Measurements from ENCODE around the gene STK32A.

DNA sequence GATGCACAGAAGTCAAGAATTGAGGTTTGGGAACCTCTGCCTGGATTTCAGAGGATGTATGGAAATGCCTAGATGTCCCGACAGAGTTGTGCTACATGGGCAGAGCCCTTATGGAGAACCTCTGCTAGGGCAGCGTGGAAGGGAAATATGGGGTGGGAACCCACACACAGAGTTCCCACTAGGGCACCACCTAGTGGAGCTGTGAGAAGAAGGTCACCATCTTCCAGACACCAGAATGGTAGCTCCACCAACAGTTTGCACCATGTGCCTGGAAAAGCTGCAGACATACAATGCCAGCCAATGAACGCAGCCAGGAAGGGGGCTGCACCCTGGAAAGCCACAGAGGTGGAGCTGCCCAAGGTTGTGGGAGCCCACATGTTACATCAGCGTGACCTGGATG is 104.5 kb downstream of the STK32A start:
- TF ChIP-seq, protein P1, sequence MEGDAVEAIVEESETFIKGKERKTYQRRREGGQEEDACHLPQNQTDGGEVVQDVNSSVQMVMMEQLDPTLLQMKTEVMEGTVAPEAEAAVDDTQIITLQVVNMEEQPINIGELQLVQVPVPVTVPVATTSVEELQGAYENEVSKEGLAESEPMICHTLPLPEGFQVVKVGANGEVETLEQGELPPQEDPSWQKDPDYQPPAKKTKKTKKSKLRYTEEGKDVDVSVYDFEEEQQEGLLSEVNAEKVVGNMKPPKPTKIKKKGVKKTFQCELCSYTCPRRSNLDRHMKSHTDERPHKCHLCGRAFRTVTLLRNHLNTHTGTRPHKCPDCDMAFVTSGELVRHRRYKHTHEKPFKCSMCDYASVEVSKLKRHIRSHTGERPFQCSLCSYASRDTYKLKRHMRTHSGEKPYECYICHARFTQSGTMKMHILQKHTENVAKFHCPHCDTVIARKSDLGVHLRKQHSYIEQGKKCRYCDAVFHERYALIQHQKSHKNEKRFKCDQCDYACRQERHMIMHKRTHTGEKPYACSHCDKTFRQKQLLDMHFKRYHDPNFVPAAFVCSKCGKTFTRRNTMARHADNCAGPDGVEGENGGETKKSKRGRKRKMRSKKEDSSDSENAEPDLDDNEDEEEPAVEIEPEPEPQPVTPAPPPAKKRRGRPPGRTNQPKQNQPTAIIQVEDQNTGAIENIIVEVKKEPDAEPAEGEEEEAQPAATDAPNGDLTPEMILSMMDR (conservative IDR thresholded peaks at IDR 0.05; ENCODE audit: low read depth in 2 of 2), result peak; percentile 12 to 49; a peak in 2 of 4 replicates
- TF ChIP-seq JUNB (IDR thresholded peaks at IDR 0.05; ENCODE audit: unreplicated experiment) (no peak), POLR2AphosphoS5 (IDR thresholded peaks at IDR 0.05; ENCODE audit: low read depth) (no peak), EZH2 (IDR thresholded peaks at IDR 0.05; ENCODE audit: low read depth, unreplicated experiment) (no peak), EZH2phosphoT487 (IDR thresholded peaks at IDR 0.05; ENCODE audit: unreplicated experiment) (no peak), CREB1 (CRISPR knock-in tag; IDR thresholded peaks at IDR 0.05; ENCODE audit: low read depth) (no peak), ZNF331 (CRISPR knock-in tag; IDR thresholded peaks at IDR 0.05; ENCODE audit: low read depth) (no peak), NANOG (IDR thresholded peaks at IDR 0.05; ENCODE audit: borderline replicate concordance) (no peak), ZNF114 (CRISPR knock-in tag; IDR thresholded peaks at IDR 0.05) (no peak)
- TF ChIP-seq, protein P2, sequence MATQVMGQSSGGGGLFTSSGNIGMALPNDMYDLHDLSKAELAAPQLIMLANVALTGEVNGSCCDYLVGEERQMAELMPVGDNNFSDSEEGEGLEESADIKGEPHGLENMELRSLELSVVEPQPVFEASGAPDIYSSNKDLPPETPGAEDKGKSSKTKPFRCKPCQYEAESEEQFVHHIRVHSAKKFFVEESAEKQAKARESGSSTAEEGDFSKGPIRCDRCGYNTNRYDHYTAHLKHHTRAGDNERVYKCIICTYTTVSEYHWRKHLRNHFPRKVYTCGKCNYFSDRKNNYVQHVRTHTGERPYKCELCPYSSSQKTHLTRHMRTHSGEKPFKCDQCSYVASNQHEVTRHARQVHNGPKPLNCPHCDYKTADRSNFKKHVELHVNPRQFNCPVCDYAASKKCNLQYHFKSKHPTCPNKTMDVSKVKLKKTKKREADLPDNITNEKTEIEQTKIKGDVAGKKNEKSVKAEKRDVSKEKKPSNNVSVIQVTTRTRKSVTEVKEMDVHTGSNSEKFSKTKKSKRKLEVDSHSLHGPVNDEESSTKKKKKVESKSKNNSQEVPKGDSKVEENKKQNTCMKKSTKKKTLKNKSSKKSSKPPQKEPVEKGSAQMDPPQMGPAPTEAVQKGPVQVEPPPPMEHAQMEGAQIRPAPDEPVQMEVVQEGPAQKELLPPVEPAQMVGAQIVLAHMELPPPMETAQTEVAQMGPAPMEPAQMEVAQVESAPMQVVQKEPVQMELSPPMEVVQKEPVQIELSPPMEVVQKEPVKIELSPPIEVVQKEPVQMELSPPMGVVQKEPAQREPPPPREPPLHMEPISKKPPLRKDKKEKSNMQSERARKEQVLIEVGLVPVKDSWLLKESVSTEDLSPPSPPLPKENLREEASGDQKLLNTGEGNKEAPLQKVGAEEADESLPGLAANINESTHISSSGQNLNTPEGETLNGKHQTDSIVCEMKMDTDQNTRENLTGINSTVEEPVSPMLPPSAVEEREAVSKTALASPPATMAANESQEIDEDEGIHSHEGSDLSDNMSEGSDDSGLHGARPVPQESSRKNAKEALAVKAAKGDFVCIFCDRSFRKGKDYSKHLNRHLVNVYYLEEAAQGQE (IDR thresholded peaks at IDR 0.05; ENCODE audit: unreplicated experiment), result no peak
- TF ChIP-seq, protein P3, sequence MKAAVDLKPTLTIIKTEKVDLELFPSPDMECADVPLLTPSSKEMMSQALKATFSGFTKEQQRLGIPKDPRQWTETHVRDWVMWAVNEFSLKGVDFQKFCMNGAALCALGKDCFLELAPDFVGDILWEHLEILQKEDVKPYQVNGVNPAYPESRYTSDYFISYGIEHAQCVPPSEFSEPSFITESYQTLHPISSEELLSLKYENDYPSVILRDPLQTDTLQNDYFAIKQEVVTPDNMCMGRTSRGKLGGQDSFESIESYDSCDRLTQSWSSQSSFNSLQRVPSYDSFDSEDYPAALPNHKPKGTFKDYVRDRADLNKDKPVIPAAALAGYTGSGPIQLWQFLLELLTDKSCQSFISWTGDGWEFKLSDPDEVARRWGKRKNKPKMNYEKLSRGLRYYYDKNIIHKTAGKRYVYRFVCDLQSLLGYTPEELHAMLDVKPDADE (IDR thresholded peaks at IDR 0.05), result no peak
